Islet precursor cell (in vitro differentiated cells): ENCODE data around the gene ITPRIPL2.

Experiments
- DNase-seq: peaks from one replicate; pipeline ENCODE4 v3.0.0-alpha.2; 2018

ITPRIPL2 gene

GRCh38 chr16:19093631-19094541, 19.9 kb upstream of the ITPRIPL2 start:
- DNase-seq: no peak

GRCh38 chr16:19094542-19095365, 19.0 kb upstream of the ITPRIPL2 start:
- no peak for DNase-seq

GRCh38 chr16:19095654-19096053, 18.1 kb upstream of the ITPRIPL2 start:
- DNase-seq: peak; percentile 79

- no peak for DNase-seq
Observed at GRCh38 chr16:19098173-19098572, 15.6 kb upstream of the ITPRIPL2 start.

GRCh38 chr16:19102187-19102872, 11.4 kb upstream of the ITPRIPL2 start:
- no peak for DNase-seq

- no peak for DNase-seq
Observed at GRCh38 chr16:19104607-19105006, 9.2 kb upstream of the ITPRIPL2 start.

- DNase-seq: no peak
Observed at GRCh38 chr16:19105131-19105530, 8.6 kb upstream of the ITPRIPL2 start.

GRCh38 chr16:19105891-19106624, 7.7 kb upstream of the ITPRIPL2 start:
- no peak for DNase-seq

GRCh38 chr16:19106625-19107020, 7.1 kb upstream of the ITPRIPL2 start:
- no peak for DNase-seq

GRCh38 chr16:19108409-19109287, 5.1 kb upstream of the ITPRIPL2 start:
- DNase-seq: no peak

- no peak for DNase-seq
Observed at GRCh38 chr16:19109288-19109664, 4.5 kb upstream of the ITPRIPL2 start.

GRCh38 chr16:19110537-19111360, 3.0 kb upstream of the ITPRIPL2 start:
- DNase-seq: no peak

GRCh38 chr16:19112099-19112407, 1.7 kb upstream of the ITPRIPL2 start:
- DNase-seq: no peak

GRCh38 chr16:19114359-19115147, 789 bp downstream of the ITPRIPL2 start:
- DNase-seq: peak; percentile 70

- DNase-seq: no peak
Observed at GRCh38 chr16:19115148-19116021, 1.6 kb downstream of the ITPRIPL2 start.

- no peak for DNase-seq
Observed at GRCh38 chr16:19116711-19117449, 3.1 kb downstream of the ITPRIPL2 start.

- DNase-seq: peak; percentile 78
Observed at GRCh38 chr16:19118938-19119431, 5.2 kb downstream of the ITPRIPL2 start.

- no peak for DNase-seq
Observed at GRCh38 chr16:19119564-19119963, 5.8 kb downstream of the ITPRIPL2 start.
